ENCODE data around the gene TMEM203.
A peak's percentile ranks its signal among the peaks of the same experiment; 100 is the strongest.

Gene TMEM203

GRCh38 chr9:137228968-137229896 is 23.8 kb upstream of the TMEM203 start:
- DNase-seq, result no peak

GRCh38 chr9:137228506-137228967 is 23.1 kb upstream of the TMEM203 start:
- DNase-seq, result no peak

- DNase-seq, result no peak
Observed at GRCh38 chr9:137227853-137228505, 22.5 kb upstream of the TMEM203 start.

GRCh38 chr9:137227054-137227852 is 21.8 kb upstream of the TMEM203 start, which contains the start of gene RNF224:
TSS of gene RNF224 (plus strand) at chr9:137227502. CDS start at chr9:137228336, 834 bp downstream.
- DNase-seq, result peak; percentile 60

- DNase-seq, result no peak
Observed at GRCh38 chr9:137226338-137227053, 21.0 kb upstream of the TMEM203 start.

DNA sequence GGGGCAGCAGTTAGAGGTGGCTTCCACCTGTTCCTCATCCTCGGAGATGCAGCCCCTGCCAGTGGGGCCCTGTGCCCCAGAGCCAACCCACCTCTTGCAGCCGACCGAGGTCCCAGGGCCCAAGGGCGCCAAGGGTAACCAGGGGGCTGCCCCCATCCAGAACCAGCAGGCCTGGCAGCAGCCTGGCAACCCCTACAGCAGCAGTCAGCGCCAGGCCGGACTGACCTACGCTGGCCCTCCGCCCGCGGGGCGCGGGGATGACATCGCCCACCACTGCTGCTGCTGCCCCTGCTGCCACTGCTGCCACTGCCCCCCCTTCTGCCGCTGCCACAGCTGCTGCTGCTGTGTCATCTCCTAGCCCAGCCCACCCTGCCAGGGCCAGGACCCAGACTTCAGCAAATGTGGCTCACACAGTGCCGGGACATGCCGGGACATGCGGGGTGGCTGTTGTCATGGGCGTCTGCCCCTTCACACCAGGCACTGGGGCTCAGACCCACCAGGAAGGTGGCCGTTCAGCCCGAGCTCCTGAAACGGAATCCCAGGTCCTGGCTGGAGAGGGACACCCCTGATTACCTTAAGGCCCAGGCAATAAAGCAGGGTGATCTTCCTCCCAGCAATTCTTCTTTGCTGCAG is 20.4 kb upstream of the TMEM203 start:
- DNase-seq, result no peak

- no peak for DNase-seq
Observed at GRCh38 chr9:137224830-137225694, 19.6 kb upstream of the TMEM203 start, which contains the start of gene CYSRT1. TSS of gene CYSRT1 (plus strand) at chr9:137225174. CDS start at chr9:137225622, 448 bp downstream.

- DNase-seq, result peak; percentile 98
Observed at GRCh38 chr9:137223078-137223970, 17.9 kb upstream of the TMEM203 start.

GRCh38 chr9:137222190-137223077 is 17.0 kb upstream of the TMEM203 start, which contains the start of gene RNF208:
TSS of gene RNF208 (minus strand) at chr9:137222240. CDS start at chr9:137221212, 1,028 bp downstream.
- DNase-seq, result no peak

GRCh38 chr9:137221506-137222111 is 16.2 kb upstream of the TMEM203 start:
- DNase-seq, result no peak

DNA sequence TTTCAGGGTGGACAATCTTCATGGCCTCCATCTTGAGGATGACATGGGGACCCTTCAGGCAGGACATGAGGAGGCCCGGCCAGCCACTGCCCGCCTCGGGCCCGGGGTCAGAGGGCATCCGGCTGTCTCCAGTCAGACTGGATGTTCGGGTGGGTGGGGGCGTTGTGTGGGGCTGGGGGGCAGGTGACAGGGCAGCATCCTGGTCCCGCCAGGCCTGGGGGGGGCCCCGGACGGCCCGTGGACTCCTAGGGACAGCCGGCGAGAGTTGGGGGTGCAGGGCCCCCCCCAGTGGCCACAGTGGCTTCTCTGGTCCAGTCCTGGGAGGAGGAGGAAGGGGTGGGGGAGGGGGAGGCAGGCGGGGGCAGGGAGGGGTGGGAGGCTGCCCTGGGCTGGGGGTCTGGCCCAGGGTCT is 15.7 kb upstream of the TMEM203 start:
- DNase-seq, result no peak

- no peak for DNase-seq
Observed at GRCh38 chr9:137220317-137221094, 15.1 kb upstream of the TMEM203 start.

GRCh38 chr9:137219757-137220316 is 14.4 kb upstream of the TMEM203 start:
- no peak for DNase-seq

GRCh38 chr9:137218754-137219271 is 13.4 kb upstream of the TMEM203 start:
- DNase-seq, result no peak

GRCh38 chr9:137218212-137218753 is 12.8 kb upstream of the TMEM203 start:
- no peak for DNase-seq
